PC-9 (cell line): Measurements from ENCODE around the gene TRDN.

Source experiments
- EZH2 ChIP-seq: fragments of 200-600 bp; sonication (generic); IDR thresholded peaks from 2 replicates; pipeline ENCODE4 v1.8.0; 2017; ENCODE audit warnings: antibody characterized with exemption, low read depth
- TF ChIP-seq, protein P1 (sequence below): fragments of 200-600 bp; sonication (generic); conservative IDR thresholded peaks from 2 replicates; pipeline ENCODE4 v1.6.1; 2017; ENCODE audit warnings: mixed run types, antibody characterized with exemption, mild to moderate bottlenecking, moderate library complexity

GRCh38 chr6:123648020-123648580 is 11.3 kb upstream of the TRDN start:
- TF ChIP-seq, protein P1, sequence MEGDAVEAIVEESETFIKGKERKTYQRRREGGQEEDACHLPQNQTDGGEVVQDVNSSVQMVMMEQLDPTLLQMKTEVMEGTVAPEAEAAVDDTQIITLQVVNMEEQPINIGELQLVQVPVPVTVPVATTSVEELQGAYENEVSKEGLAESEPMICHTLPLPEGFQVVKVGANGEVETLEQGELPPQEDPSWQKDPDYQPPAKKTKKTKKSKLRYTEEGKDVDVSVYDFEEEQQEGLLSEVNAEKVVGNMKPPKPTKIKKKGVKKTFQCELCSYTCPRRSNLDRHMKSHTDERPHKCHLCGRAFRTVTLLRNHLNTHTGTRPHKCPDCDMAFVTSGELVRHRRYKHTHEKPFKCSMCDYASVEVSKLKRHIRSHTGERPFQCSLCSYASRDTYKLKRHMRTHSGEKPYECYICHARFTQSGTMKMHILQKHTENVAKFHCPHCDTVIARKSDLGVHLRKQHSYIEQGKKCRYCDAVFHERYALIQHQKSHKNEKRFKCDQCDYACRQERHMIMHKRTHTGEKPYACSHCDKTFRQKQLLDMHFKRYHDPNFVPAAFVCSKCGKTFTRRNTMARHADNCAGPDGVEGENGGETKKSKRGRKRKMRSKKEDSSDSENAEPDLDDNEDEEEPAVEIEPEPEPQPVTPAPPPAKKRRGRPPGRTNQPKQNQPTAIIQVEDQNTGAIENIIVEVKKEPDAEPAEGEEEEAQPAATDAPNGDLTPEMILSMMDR = no peak
- no peak for TF ChIP-seq EZH2
